Fibroblast of lung (primary cell): Measurements from ENCODE around the gene CDKL5.

Experiments
- EZH2 ChIP-seq: IDR thresholded peaks from 2 replicates; pipeline ENCODE4 v1.5.1; 2012; ENCODE audit warnings: low read length, control low read depth, mild to moderate bottlenecking; ENCODE audit errors: missing control alignments
- TF ChIP-seq, protein P1 (sequence below), 2 donors: IDR thresholded peaks in 1 of 2; conservative IDR thresholded peaks in 1 of 2; 1 replicate in 1 of 2; 2 replicates in 1 of 2; pipeline ENCODE4 v1.5.1; 2011 to 2012; ENCODE audit warnings: low read length in 2 of 2, control low read depth in 1 of 2, inconsistent platforms in 1 of 2, low read depth in 1 of 2, mild to moderate bottlenecking in 1 of 2

DNA sequence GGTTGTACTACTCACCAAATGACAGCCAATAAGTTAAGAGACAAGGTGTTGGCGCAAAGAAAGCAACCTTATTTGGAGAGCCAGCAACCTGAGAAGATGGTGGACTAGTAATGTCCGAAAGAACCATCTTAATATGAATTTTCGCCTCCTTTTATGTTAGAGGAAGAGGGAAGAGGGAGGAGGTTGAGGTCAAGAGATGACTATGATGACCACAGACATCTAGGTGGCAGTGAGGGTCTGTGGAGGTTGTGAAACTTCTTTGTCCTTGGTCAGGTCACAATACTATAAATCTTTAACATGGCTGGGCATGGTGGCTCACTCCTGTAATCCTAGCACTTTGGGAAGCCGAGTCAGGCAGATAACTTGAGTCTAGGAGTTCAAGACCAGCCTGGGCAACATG is 15.4 kb downstream of the CDKL5 start:
- no peak for TF ChIP-seq EZH2
- TF ChIP-seq, protein P1, sequence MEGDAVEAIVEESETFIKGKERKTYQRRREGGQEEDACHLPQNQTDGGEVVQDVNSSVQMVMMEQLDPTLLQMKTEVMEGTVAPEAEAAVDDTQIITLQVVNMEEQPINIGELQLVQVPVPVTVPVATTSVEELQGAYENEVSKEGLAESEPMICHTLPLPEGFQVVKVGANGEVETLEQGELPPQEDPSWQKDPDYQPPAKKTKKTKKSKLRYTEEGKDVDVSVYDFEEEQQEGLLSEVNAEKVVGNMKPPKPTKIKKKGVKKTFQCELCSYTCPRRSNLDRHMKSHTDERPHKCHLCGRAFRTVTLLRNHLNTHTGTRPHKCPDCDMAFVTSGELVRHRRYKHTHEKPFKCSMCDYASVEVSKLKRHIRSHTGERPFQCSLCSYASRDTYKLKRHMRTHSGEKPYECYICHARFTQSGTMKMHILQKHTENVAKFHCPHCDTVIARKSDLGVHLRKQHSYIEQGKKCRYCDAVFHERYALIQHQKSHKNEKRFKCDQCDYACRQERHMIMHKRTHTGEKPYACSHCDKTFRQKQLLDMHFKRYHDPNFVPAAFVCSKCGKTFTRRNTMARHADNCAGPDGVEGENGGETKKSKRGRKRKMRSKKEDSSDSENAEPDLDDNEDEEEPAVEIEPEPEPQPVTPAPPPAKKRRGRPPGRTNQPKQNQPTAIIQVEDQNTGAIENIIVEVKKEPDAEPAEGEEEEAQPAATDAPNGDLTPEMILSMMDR (conservative IDR thresholded peaks at IDR 0.05 in 1 of 2, IDR thresholded peaks at IDR 0.05 in 1 of 2; ENCODE audit: low read depth in 1 of 2, low read length in 2 of 2), result no peak
